Keratinocyte (primary cell): ENCODE results near the gene FAM3C. TPM values are rescaled to one million over a fixed set of nuclear protein-coding genes. Genes with fewer than 3 reads are reported as not detected.

Source experiments
- DNase-seq: peaks from one replicate; pipeline ENCODE4 v3.0.0-alpha.2; 2011; ENCODE audit warnings: low read depth, missing footprints, low spot score
- FAIRE-seq: peaks from 2 replicates; lab custom pipeline; 2011; peaks lifted over from hg19 to GRCh38; lab: Jason Lieb, UNC
- H2AFZ ChIP-seq: 2 replicates; pipeline ENCODE4 v1.6.0; 2012; ENCODE audit warnings: low read length, control low read depth, inconsistent platforms; ENCODE audit not compliant: control insufficient read depth
- H3K27ac ChIP-seq: 2 replicates; pipeline ENCODE4 v1.5.1; 2011; ENCODE audit warnings: low read length; ENCODE audit not compliant: control insufficient read depth, insufficient read depth
- H3K27me3 ChIP-seq: 3 replicates; pipeline ENCODE4 v1.6.0; 2011; ENCODE audit warnings: low read length; ENCODE audit not compliant: control insufficient read depth, insufficient read depth; ENCODE audit errors: extremely low read depth
- H3K36me3 ChIP-seq, 2 experiments: 2 replicates in 1 of 2; 3 replicates in 1 of 2; pipeline ENCODE4 v1.5.1; 2011; ENCODE audit warnings: low read length in 2 of 2, mild to moderate bottlenecking in 1 of 2; ENCODE audit not compliant: control insufficient read depth in 2 of 2, insufficient read depth in 2 of 2; ENCODE audit errors: extremely low read depth in 1 of 2
- H3K4me1 ChIP-seq: 3 replicates; pipeline ENCODE4 v1.5.1; 2011; ENCODE audit warnings: low read length; ENCODE audit not compliant: control insufficient read depth, insufficient read depth; ENCODE audit errors: extremely low read depth
- H3K4me2 ChIP-seq: 3 replicates; pipeline ENCODE4 v1.6.0; 2011; ENCODE audit warnings: low read depth, low read length; ENCODE audit not compliant: control insufficient read depth, insufficient read depth; ENCODE audit errors: extremely low read depth
- H3K4me3 ChIP-seq, 3 experiments: fragments of 200-600 bp in 1 of 3; sonication (generic) in 1 of 3; 2 replicates in 2 of 3; 3 replicates in 1 of 3; pipeline ENCODE4 v1.5.1; 2011 to 2016; ENCODE audit warnings: low read length in 3 of 3, mild to moderate bottlenecking in 3 of 3, control low read depth in 2 of 3, inconsistent platforms in 1 of 3, low read depth in 1 of 3, mixed read lengths in 1 of 3, mixed run types in 1 of 3, moderate library complexity in 1 of 3; ENCODE audit not compliant: control insufficient read depth in 2 of 3, insufficient read depth in 2 of 3; ENCODE audit errors: extremely low read depth in 1 of 3
- H3K79me2 ChIP-seq: 2 replicates; pipeline ENCODE4 v1.6.0; 2012; ENCODE audit warnings: low read length; ENCODE audit not compliant: control insufficient read depth, insufficient read depth
- H3K9ac ChIP-seq: 3 replicates; pipeline ENCODE4 v1.6.0; 2011; ENCODE audit warnings: low read length; ENCODE audit not compliant: control insufficient read depth, insufficient read depth; ENCODE audit errors: extremely low read depth
- H3K9me1 ChIP-seq: 3 replicates; pipeline ENCODE4 v1.6.0; 2011; ENCODE audit warnings: low read length; ENCODE audit not compliant: control insufficient read depth, insufficient read depth; ENCODE audit errors: extremely low read depth
- H3K9me3 ChIP-seq: 2 replicates; pipeline ENCODE4 v1.5.1; 2012; ENCODE audit warnings: low read depth, low read length; ENCODE audit not compliant: control insufficient read depth
- H4K20me1 ChIP-seq: 3 replicates; pipeline ENCODE4 v1.6.0; 2011; ENCODE audit warnings: low read length; ENCODE audit not compliant: control insufficient read depth, insufficient read depth; ENCODE audit errors: extremely low read depth
- EZH2 ChIP-seq: IDR thresholded peaks from one replicate; pipeline ENCODE4 v1.6.1; 2012; ENCODE audit warnings: inconsistent platforms, mild to moderate bottlenecking, low read length, moderate library complexity
- dilution Hi-C: fragments of 300-500 bp; cut with MboI; formaldehyde crosslinking; loops from one replicate; pipeline ENCODE4 v1.7.0; 2020; ENCODE audit warnings: low sequenced_read_pairs; ENCODE audit not compliant: extremely low pct_ligation_motif_present
- polyA plus RNA-seq, 5 experiments: library from polyadenylated mRNA; depleted of rRNA in 3 of 5; stranded (reverse) in 3 of 5; stranded (forward) in 1 of 5; unstranded in 1 of 5; fragments of >200 nt; gene quantifications; 1 replicate in 1 of 5; 2 replicates in 3 of 5; 3 replicates in 1 of 5; pipeline versions ENCODE4 v1.2.1 to v1.2.3, GENCODE V29; 2011 to 2012; ENCODE audit warnings: missing spikeins in 2 of 5, low read depth in 1 of 5, low replicate concordance in 1 of 5
- TF ChIP-seq, protein P1 (sequence below), 3 experiments: IDR thresholded peaks in 1 of 3; conservative IDR thresholded peaks in 1 of 3; optimal IDR thresholded peaks in 1 of 3; 2 replicates in 2 of 3; 3 replicates in 1 of 3; pipeline versions ENCODE3 to v1.5.1; 2011; ENCODE audit warnings: low read length in 3 of 3, mild to moderate bottlenecking in 3 of 3, moderate library complexity in 2 of 3, control low read depth in 1 of 3, inconsistent platforms in 1 of 3; ENCODE audit not compliant: insufficient read depth in 2 of 3; ENCODE audit errors: extremely low read depth in 1 of 3

FAM3C gene
- polyA plus RNA-seq, 1 donor (not counting 4 experiments of a cell fraction or from before 2014, with no cell fraction given), result 93.5 TPM

DNA sequence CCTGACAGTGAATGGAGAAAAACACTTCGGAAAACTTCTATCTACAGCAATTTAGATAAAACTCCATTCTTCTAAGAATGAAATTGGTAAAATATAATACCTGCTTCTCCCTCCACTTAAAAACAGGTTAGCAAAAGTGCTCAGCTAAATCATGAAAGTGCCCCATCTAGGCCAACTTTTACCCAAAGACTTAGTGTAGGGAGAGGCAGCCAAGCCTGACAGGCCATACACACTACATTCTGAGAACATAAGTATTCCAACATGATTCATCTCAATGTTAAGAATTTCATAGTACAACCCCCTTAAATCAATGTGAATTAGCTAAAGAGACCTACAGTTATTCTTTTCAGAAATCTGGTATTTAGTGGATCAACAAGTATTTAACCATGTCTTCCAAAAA lies 7.2 kb downstream of the FAM3C start:
- peaks cover 2 to 13% of the 10 kb centered on the region in 2 experiments for H3K36me3 ChIP-seq
- dilution Hi-C loops, result loop anchor here (25.0 kb wide), 1 partner anchor 173 kb away; no protein-coding TSS in a partner anchor
- no peaks in the 10 kb centered on the region for H3K9me3 ChIP-seq
- TF ChIP-seq, protein P1, sequence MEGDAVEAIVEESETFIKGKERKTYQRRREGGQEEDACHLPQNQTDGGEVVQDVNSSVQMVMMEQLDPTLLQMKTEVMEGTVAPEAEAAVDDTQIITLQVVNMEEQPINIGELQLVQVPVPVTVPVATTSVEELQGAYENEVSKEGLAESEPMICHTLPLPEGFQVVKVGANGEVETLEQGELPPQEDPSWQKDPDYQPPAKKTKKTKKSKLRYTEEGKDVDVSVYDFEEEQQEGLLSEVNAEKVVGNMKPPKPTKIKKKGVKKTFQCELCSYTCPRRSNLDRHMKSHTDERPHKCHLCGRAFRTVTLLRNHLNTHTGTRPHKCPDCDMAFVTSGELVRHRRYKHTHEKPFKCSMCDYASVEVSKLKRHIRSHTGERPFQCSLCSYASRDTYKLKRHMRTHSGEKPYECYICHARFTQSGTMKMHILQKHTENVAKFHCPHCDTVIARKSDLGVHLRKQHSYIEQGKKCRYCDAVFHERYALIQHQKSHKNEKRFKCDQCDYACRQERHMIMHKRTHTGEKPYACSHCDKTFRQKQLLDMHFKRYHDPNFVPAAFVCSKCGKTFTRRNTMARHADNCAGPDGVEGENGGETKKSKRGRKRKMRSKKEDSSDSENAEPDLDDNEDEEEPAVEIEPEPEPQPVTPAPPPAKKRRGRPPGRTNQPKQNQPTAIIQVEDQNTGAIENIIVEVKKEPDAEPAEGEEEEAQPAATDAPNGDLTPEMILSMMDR (optimal IDR thresholded peaks at IDR 0.05 in 1 of 3, IDR thresholded peaks at IDR 0.05 in 1 of 3, conservative IDR thresholded peaks at IDR 0.05 in 1 of 3; ENCODE audit: extremely low read depth in 1 of 3, insufficient read depth in 2 of 3, low read length in 3 of 3), result no peak
- TF ChIP-seq EZH2, result no peak
- H3K9me1 ChIP-seq, result no peaks in the 10 kb centered on the region
- no peak overlapping the region for H3K4me3 ChIP-seq
- H3K4me2 ChIP-seq, result no peak overlapping the region
- H2AFZ ChIP-seq, result no peak overlapping the region
- no peak overlapping the region for H3K27ac ChIP-seq
- FAIRE-seq (no peak), DNase-seq (no peak)
- H4K20me1 ChIP-seq, result no peaks in the 10 kb centered on the region
- H3K79me2 ChIP-seq, result peaks cover 95% of the 10 kb centered on the region
- H3K4me1 ChIP-seq, result no peaks in the 10 kb centered on the region
- H3K27me3 ChIP-seq, result no peaks in the 10 kb centered on the region
- no peak overlapping the region for H3K9ac ChIP-seq

DNA sequence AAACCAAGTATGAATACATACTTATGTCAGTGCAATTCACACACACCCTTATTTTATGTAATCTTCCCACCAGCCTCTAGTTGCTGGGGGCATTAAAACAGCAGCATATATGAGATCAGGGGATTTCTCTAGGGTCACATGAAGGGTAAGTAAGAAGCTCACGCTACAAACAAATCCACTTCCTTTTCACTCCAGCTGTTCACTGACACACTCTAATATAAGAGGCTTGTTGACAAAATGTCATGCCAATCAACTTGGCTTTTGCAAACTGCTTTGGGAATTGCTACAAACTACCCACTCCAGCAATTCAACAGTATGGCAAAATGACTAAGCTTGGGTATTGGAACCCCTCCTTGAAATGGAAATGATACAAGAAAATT lies 10.3 kb downstream of the FAM3C start:
- H3K9ac ChIP-seq, result no peak overlapping the region
- H3K4me2 ChIP-seq, result no peak overlapping the region

More for the DNA sequence above, 10.3 kb downstream of the FAM3C start:
- Histone ChIP-seq H3K79me2 (peaks cover 80% of the 10 kb centered on the region), H3K9me3 (no peaks in the 10 kb centered on the region), H2AFZ (no peak overlapping the region), H3K4me3 (no peak overlapping the region), H4K20me1 (no peaks in the 10 kb centered on the region), H3K4me1 (no peaks in the 10 kb centered on the region), H3K36me3 (peaks cover 0 to 5% of the 10 kb centered on the region in 2 experiments), H3K9me1 (no peaks in the 10 kb centered on the region), H3K27me3 (no peaks in the 10 kb centered on the region), H3K27ac (no peak overlapping the region)
- TF ChIP-seq EZH2, result no peak
- TF ChIP-seq, protein P1 (optimal IDR thresholded peaks at IDR 0.05 in 1 of 3, IDR thresholded peaks at IDR 0.05 in 1 of 3, conservative IDR thresholded peaks at IDR 0.05 in 1 of 3; ENCODE audit: extremely low read depth in 1 of 3, insufficient read depth in 2 of 3, low read length in 3 of 3), result no peak
- no peak for FAIRE-seq
- no peak for DNase-seq
- dilution Hi-C loops, result loop anchor here (25.0 kb wide), 1 partner anchor 177 kb away; no protein-coding TSS in a partner anchor
